Suprapubic skin (tissue), 4 donors: Measurements from ENCODE around the gene ACSL1.

Source experiments
- CTCF ChIP-seq, 2 donors: fragments of 200-600 bp in 1 of 2; fragments of 450-650 bp in 1 of 2; sonication (generic) in 1 of 2; IDR thresholded peaks; one replicate each; pipeline ENCODE4 v1.5.1; 2016 to 2019; ENCODE audit warnings: antibody characterized with exemption in 2 of 2, mild to moderate bottlenecking in 1 of 2, moderate library complexity in 1 of 2
- POLR2A ChIP-seq, 2 donors: fragments of 450-650 bp; IDR thresholded peaks; one replicate each; pipeline ENCODE4 v1.6.1; 2017; ENCODE audit warnings: antibody characterized with exemption in 2 of 2, mild to moderate bottlenecking in 2 of 2, moderate library complexity in 2 of 2
- POLR2AphosphoS5 ChIP-seq, 3 donors: sonication (generic); formaldehyde crosslinking; IDR thresholded peaks; one replicate each; pipeline ENCODE4 v1.6.1; 2017; ENCODE audit warnings: antibody characterized with exemption in 3 of 3

DNA sequence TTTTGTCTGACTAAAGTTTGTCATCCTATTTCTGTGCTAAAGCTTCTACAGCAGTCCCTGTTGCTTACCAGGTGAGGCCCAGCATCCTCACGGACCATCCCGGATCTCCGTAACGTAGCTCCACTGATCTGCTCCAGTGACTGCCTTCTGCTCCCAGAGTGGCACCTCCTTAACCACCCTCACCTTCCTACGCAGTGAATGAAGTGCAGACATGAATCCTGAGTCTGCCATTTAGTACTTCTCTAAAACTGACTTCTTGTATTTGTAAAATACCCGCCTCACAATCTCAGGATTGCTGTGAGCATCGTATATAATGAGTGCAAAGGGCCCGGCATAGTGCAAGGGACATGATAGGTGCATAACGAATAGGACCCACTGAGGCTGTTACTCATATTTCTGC lies 27.7 kb upstream of the ACSL1 start:
- TF ChIP-seq CTCF (IDR thresholded peaks at IDR 0.05), result no peak
- TF ChIP-seq POLR2AphosphoS5 (IDR thresholded peaks at IDR 0.05), result no peak
- no peak for TF ChIP-seq POLR2A (IDR thresholded peaks at IDR 0.05)
